ENCODE data around the gene MRPL27.

The MRPL27 gene

DNA sequence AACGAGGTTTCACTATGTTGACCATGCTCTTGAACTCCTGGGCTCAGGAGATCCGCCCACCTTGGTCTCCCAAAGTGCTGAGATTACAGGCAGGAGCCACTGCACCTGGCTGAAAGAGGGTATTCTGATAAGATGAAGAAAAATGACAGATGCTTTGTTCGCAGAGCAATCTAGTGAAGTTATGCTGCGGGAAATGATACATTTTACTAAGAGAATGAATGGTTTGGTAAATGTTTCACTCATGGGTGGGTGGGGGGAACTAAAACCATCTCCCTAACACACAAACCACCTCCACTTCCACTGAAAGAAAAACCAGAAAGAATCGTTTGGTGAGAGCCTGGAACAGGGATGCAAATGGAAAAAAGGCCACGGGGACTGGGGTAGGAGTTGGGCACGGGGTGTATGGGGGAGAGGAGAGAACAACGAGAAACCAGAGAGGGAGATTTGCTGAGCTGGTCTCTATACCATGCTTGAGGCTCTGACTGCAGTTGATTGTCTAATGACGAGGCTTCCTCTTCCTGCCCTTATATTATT, 46.1 kb downstream of the MRPL27 start:
- Histone ChIP-seq H3K4me1 (ENCODE audit: control insufficient read depth in 1 of 2, insufficient read depth in 1 of 2, low read depth in 1 of 2, low read length in 1 of 2) (no peaks in the 10 kb centered on the region), H3K27ac (no peak overlapping the region), H3K4me3 (ENCODE audit: low read depth in 1 of 2, low read length in 1 of 2) (no peak overlapping the region), H3K9me3 (no peaks in the 10 kb centered on the region), H3K36me3 (no peaks in the 10 kb centered on the region), H3K27me3 (peaks cover 13% of the 10 kb centered on the region)
- TF ChIP-seq, protein P1, sequence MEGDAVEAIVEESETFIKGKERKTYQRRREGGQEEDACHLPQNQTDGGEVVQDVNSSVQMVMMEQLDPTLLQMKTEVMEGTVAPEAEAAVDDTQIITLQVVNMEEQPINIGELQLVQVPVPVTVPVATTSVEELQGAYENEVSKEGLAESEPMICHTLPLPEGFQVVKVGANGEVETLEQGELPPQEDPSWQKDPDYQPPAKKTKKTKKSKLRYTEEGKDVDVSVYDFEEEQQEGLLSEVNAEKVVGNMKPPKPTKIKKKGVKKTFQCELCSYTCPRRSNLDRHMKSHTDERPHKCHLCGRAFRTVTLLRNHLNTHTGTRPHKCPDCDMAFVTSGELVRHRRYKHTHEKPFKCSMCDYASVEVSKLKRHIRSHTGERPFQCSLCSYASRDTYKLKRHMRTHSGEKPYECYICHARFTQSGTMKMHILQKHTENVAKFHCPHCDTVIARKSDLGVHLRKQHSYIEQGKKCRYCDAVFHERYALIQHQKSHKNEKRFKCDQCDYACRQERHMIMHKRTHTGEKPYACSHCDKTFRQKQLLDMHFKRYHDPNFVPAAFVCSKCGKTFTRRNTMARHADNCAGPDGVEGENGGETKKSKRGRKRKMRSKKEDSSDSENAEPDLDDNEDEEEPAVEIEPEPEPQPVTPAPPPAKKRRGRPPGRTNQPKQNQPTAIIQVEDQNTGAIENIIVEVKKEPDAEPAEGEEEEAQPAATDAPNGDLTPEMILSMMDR (IDR thresholded peaks at IDR 0.05) = no peak

DNA sequence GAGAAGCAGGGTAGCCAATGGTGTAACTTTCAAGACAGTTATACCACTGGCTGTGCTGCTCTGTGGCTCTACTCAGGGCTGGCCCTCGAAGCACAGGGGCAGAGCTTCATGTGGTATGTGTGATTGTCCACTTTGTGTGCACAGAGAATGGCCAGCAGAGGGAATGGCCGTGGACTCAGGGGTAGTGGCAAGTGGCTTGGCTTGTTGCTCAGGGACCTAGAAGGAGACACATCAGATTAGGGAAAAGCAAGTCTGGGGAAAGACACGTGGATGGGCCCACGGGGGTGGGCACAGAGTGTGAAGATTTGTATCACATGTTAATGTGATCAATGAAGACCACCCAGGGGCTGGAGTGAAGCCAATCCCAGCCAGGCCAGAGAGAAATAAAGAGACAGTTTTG, 47.1 kb downstream of the MRPL27 start:
- Histone ChIP-seq H3K36me3 (no peaks in the 10 kb centered on the region), H3K9me3 (no peaks in the 10 kb centered on the region), H3K4me3 (ENCODE audit: low read depth in 1 of 2, low read length in 1 of 2) (no peak overlapping the region), H3K27ac (no peak overlapping the region), H3K27me3 (peaks cover 3% of the 10 kb centered on the region), H3K4me1 (ENCODE audit: control insufficient read depth in 1 of 2, insufficient read depth in 1 of 2, low read depth in 1 of 2, low read length in 1 of 2) (no peaks in the 10 kb centered on the region)
- TF ChIP-seq, protein P1 (IDR thresholded peaks at IDR 0.05) = no peak

DNA sequence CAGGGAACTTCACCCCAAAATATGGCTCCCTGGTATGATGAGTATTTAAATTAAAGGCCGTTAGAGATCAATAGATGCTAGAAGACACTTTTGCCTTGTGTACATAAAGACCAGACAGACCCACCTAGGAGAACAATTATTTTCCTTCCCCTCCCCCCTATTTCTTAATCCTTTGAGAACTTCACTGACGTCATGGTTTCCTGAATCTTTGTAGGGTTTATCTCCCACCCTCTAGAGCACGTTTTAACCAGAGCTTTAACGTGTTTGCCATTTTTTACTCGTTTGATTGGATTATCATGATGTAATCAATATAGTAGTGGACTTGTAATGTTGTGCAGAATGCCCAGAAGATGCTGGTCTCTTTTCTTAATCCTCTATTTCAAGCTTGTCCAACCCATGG, 49.9 kb downstream of the MRPL27 start:
- TF ChIP-seq, protein P1 (IDR thresholded peaks at IDR 0.05) = no peak
- Histone ChIP-seq H3K9me3 (no peaks in the 10 kb centered on the region), H3K4me1 (ENCODE audit: control insufficient read depth in 1 of 2, insufficient read depth in 1 of 2, low read depth in 1 of 2, low read length in 1 of 2) (no peaks in the 10 kb centered on the region), H3K36me3 (no peaks in the 10 kb centered on the region), H3K4me3 (ENCODE audit: low read depth in 1 of 2, low read length in 1 of 2) (no peak overlapping the region), H3K27ac (no peak overlapping the region), H3K27me3 (no peaks in the 10 kb centered on the region)

DNA sequence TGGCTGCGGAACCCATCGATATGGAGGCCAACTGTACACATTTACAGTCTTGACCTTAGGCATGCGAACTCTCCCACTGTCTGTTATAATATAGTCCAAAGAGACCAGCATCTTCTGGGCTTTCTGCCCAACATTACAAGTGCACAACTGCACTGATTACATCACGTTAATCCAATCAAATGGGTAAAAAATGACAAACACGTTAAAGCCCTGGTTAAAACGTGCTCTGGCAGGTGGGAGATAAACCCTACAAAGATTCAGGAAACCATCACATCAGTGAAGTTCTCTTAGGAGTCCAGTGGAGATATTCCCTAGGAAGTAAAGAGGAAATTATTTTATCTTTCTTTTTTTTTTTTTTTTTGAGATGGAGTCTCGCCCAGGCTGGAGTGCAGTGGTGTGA, 50.7 kb downstream of the MRPL27 start:
- TF ChIP-seq, protein P1 (IDR thresholded peaks at IDR 0.05) = no peak
- H3K27ac ChIP-seq = no peak overlapping the region
- H3K27me3 ChIP-seq = peaks cover 2% of the 10 kb centered on the region
- no peaks in the 10 kb centered on the region for H3K36me3 ChIP-seq
- no peaks in the 10 kb centered on the region for H3K9me3 ChIP-seq
- no peak overlapping the region for H3K4me3 ChIP-seq (ENCODE audit: low read depth in 1 of 2, low read length in 1 of 2)
- H3K4me1 ChIP-seq (ENCODE audit: control insufficient read depth in 1 of 2, insufficient read depth in 1 of 2, low read depth in 1 of 2, low read length in 1 of 2) = no peaks in the 10 kb centered on the region

DNA sequence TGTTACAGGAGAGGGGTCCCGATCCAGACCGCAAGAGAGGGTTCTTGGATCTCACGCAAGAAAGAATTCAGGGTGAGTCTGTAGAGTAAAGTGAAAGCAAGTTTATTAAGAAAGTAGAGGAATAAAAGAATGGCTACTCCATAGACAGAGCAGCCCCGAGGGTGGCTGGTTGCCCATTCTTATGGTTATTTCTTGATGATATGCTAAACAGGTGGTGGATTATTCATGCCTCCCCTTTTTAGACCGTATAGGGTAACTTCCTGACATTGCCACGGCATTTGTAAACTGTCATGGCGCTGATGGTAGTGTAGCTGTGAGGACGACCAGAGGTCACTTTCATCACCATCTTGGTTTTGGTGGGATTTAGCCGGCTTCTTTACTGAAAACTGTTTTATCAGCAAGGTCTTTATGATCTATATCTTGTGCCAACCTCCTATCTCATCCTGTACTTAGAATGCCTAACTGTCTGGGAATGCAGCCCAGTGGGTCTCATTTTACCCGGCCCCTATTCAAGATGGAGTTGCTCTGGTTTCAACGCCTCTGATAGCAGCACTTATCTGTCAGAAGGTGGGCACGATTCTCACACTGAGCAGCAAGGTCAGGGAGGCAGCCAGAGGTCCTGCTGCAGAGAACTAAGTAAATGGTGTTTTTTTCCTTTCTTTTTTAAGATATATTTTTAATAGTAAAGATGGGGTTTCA, 53.5 kb downstream of the MRPL27 start:
- Histone ChIP-seq H3K9me3 (no peaks in the 10 kb centered on the region), H3K27me3 (peaks cover 7% of the 10 kb centered on the region), H3K27ac (no peak overlapping the region), H3K4me1 (ENCODE audit: control insufficient read depth in 1 of 2, insufficient read depth in 1 of 2, low read depth in 1 of 2, low read length in 1 of 2) (no peaks in the 10 kb centered on the region), H3K36me3 (no peaks in the 10 kb centered on the region), H3K4me3 (ENCODE audit: low read depth in 1 of 2, low read length in 1 of 2) (no peak overlapping the region)
- TF ChIP-seq, protein P1 (IDR thresholded peaks at IDR 0.05) = no peak
